Mammary epithelial cell (primary cell): Measurements from ENCODE around the gene EFCAB8.

ENCODE experiments used
- EZH2 ChIP-seq: IDR thresholded peaks from 2 replicates; pipeline ENCODE4 v1.6.1; 2012; ENCODE audit warnings: low read length, inconsistent platforms, borderline replicate concordance
- TF ChIP-seq, protein P1 (sequence below), 2 donors: IDR thresholded peaks in 1 of 2; conservative IDR thresholded peaks in 1 of 2; 2 replicates each; pipeline ENCODE4 v1.5.1; 2011 to 2012; ENCODE audit warnings: inconsistent platforms in 2 of 2, low read length in 2 of 2, mild to moderate bottlenecking in 2 of 2, control low read depth in 1 of 2, low read depth in 1 of 2; ENCODE audit not compliant: insufficient read depth in 1 of 2; ENCODE audit errors: extremely low read depth in 1 of 2

GRCh38 chr20:32918751-32919150 lies 60.0 kb downstream of the EFCAB8 start:
- TF ChIP-seq, protein P1, sequence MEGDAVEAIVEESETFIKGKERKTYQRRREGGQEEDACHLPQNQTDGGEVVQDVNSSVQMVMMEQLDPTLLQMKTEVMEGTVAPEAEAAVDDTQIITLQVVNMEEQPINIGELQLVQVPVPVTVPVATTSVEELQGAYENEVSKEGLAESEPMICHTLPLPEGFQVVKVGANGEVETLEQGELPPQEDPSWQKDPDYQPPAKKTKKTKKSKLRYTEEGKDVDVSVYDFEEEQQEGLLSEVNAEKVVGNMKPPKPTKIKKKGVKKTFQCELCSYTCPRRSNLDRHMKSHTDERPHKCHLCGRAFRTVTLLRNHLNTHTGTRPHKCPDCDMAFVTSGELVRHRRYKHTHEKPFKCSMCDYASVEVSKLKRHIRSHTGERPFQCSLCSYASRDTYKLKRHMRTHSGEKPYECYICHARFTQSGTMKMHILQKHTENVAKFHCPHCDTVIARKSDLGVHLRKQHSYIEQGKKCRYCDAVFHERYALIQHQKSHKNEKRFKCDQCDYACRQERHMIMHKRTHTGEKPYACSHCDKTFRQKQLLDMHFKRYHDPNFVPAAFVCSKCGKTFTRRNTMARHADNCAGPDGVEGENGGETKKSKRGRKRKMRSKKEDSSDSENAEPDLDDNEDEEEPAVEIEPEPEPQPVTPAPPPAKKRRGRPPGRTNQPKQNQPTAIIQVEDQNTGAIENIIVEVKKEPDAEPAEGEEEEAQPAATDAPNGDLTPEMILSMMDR (conservative IDR thresholded peaks at IDR 0.05 in 1 of 2, IDR thresholded peaks at IDR 0.05 in 1 of 2; ENCODE audit: extremely low read depth in 1 of 2, insufficient read depth in 1 of 2, low read depth in 1 of 2, low read length in 2 of 2), result no peak
- no peak for TF ChIP-seq EZH2
